Gastrocnemius medialis (tissue), 4 donors: ENCODE measurements around the gene ARHGAP26. TPM values are rescaled to one million over a fixed set of nuclear protein-coding genes. Genes with fewer than 3 reads are reported as not detected.
A peak's percentile ranks its signal among the peaks of the same experiment; 100 is the strongest.

ENCODE experiments used
- ATAC-seq, 2 donors: fragments of 150-250 bp; one replicate each; pipeline ENCODE4 v1.9.1; 2016
- DNase-seq, 2 donors: peaks; one replicate each; pipeline ENCODE4 v3.0.0-alpha.2; 2019
- H3K27ac ChIP-seq, 4 donors: fragments of 200-600 bp; sonication (generic); 1 replicate in 1 of 4; 2 replicates in 3 of 4; pipeline ENCODE4 v1.5.1; 2016 to 2018; ENCODE audit warnings: mild to moderate bottlenecking in 2 of 4, moderate library complexity in 1 of 4
- H3K27me3 ChIP-seq, 3 donors: fragments of 200-600 bp; sonication (generic) in 2 of 3; 1 replicate in 1 of 3; 2 replicates in 2 of 3; pipeline versions ENCODE4 v1.5.1 to v1.6.0; 2016 to 2019; ENCODE audit warnings: mild to moderate bottlenecking in 1 of 3, moderate library complexity in 1 of 3
- H3K36me3 ChIP-seq, 2 donors: fragments of 200-600 bp; sonication (generic) in 1 of 2; one replicate each; pipeline ENCODE4 v1.5.1; 2017 to 2018
- H3K4me1 ChIP-seq, 2 donors: fragments of 200-600 bp; sonication (generic) in 1 of 2; one replicate each; pipeline ENCODE4 v1.5.1; 2016 to 2017; ENCODE audit warnings: mild to moderate bottlenecking in 2 of 2
- H3K4me3 ChIP-seq, 4 donors: fragments of 200-600 bp; sonication (generic) in 3 of 4; 1 replicate in 1 of 4; 2 replicates in 3 of 4; pipeline ENCODE4 v1.5.1; 2016 to 2019; ENCODE audit warnings: mild to moderate bottlenecking in 2 of 4
- H3K9me3 ChIP-seq, 3 donors: fragments of 200-600 bp; sonication (generic) in 2 of 3; 1 replicate in 1 of 3; 2 replicates in 2 of 3; pipeline ENCODE4 v1.5.1; 2016 to 2019
- CTCF ChIP-seq, 5 experiments: fragments of 450-650 bp in 3 of 5; fragments of 200-600 bp in 2 of 5; sonication (generic) in 2 of 5; IDR thresholded peaks in 4 of 5; conservative IDR thresholded peaks in 1 of 5; 1 replicate in 4 of 5; 2 replicates in 1 of 5; pipeline ENCODE4 v1.5.1; 2016 to 2019; ENCODE audit warnings: antibody characterized with exemption in 5 of 5, mild to moderate bottlenecking in 3 of 5, moderate library complexity in 3 of 5
- POLR2A ChIP-seq, 2 donors: fragments of 450-650 bp; IDR thresholded peaks; one replicate each; pipeline ENCODE4 v1.6.1; 2017; ENCODE audit warnings: antibody characterized with exemption in 2 of 2, mild to moderate bottlenecking in 2 of 2, moderate library complexity in 2 of 2
- in situ Hi-C, 4 donors: fragments of 200-750 bp; cut with MboI; loops; one replicate each; pipeline versions ENCODE4 v1.15.0 to v1.8.0; 2017; ENCODE audit warnings: low sequenced_read_pairs in 4 of 4
- intact Hi-C: fragments of 100-400 bp; cut with DNase I; formaldehyde crosslinking; loops from one replicate; pipeline ENCODE4 v1.15.1; 2023; ENCODE audit warnings: low total_unique reads
- total RNA-seq, 4 donors: library from RNA; depleted of rRNA; stranded (reverse); fragments of >200 nt; gene quantifications; one replicate each; pipeline versions ENCODE4 v1.1.0 to v1.2.3, GENCODE V29; 2016

Gene ARHGAP26
- total RNA-seq, 4 donors from 2014 or later: 9.1 to 22.4 (median 13.4) TPM

- Histone ChIP-seq H3K9me3 (no peaks in the 10 kb centered on the region), H3K36me3 (no peaks in the 10 kb centered on the region), H3K4me1 (peaks cover 19 to 20% of the 10 kb centered on the region in 2 donors), H3K27ac (no peak overlapping the region), H3K27me3 (no peaks in the 10 kb centered on the region), H3K4me3 (no peak overlapping the region)
- ATAC-seq (no peak), DNase-seq (no peak)
- in situ Hi-C loops: loop anchor here in 1 of 4 donors (25.0 kb wide), 1 partner anchor 858 kb away; no protein-coding TSS in a partner anchor
- intact Hi-C loops: no loop called here
- TF ChIP-seq POLR2A (IDR thresholded peaks at IDR 0.05) (no peak), CTCF (IDR thresholded peaks at IDR 0.05 in 4 of 5, conservative IDR thresholded peaks at IDR 0.05 in 1 of 5) (no peak)
Measured at GRCh38 chr5:142979636-142980035, 209.5 kb downstream of the ARHGAP26 start.

GRCh38 chr5:142981475-142981874 lies 211.3 kb downstream of the ARHGAP26 start:
- Histone ChIP-seq H3K4me1 (peaks cover 19 to 20% of the 10 kb centered on the region in 2 donors), H3K36me3 (no peaks in the 10 kb centered on the region), H3K9me3 (no peaks in the 10 kb centered on the region), H3K27me3 (no peaks in the 10 kb centered on the region), H3K27ac (peak overlapping the region in 2 of 4 donors; percentile 53 to 58), H3K4me3 (no peak overlapping the region)
- DNase-seq (no peak), ATAC-seq (no peak)
- TF ChIP-seq POLR2A (IDR thresholded peaks at IDR 0.05) (no peak), CTCF (IDR thresholded peaks at IDR 0.05 in 4 of 5, conservative IDR thresholded peaks at IDR 0.05 in 1 of 5) (no peak)
- in situ Hi-C loops: loop anchor here in 1 of 4 donors (25.0 kb wide), 1 partner anchor 856 kb away; no protein-coding TSS in a partner anchor
- intact Hi-C loops: no loop called here

GRCh38 chr5:142981886-142982820 lies 212.0 kb downstream of the ARHGAP26 start:
- peak overlapping the region in 2 of 4 donors; percentile 53 to 58 for H3K27ac ChIP-seq
- no peak overlapping the region for H3K4me3 ChIP-seq
- intact Hi-C loops: no loop called here
- TF ChIP-seq POLR2A (IDR thresholded peaks at IDR 0.05) (no peak), CTCF (IDR thresholded peaks at IDR 0.05 in 4 of 5, conservative IDR thresholded peaks at IDR 0.05 in 1 of 5) (no peak)
- no peaks in the 10 kb centered on the region for H3K9me3 ChIP-seq
- in situ Hi-C loops: loop anchor here in 1 of 4 donors (25.0 kb wide), 1 partner anchor 855 kb away; no protein-coding TSS in a partner anchor
- H3K27me3 ChIP-seq: no peaks in the 10 kb centered on the region
- peaks cover 19 to 20% of the 10 kb centered on the region in 2 donors for H3K4me1 ChIP-seq
- peak; percentile 49 to 67 for ATAC-seq
- peak; percentile 34 to 41 for DNase-seq
- H3K36me3 ChIP-seq: no peaks in the 10 kb centered on the region

- intact Hi-C loops: no loop called here
- Histone ChIP-seq H3K36me3 (no peaks in the 10 kb centered on the region), H3K4me1 (peaks cover 19 to 20% of the 10 kb centered on the region in 2 donors), H3K4me3 (no peak overlapping the region), H3K9me3 (no peaks in the 10 kb centered on the region), H3K27ac (peak overlapping the region in 1 of 4 donors; percentile 3), H3K27me3 (no peaks in the 10 kb centered on the region)
- in situ Hi-C loops: loop anchor here in 1 of 4 donors (25.0 kb wide), 1 partner anchor 854 kb away; no protein-coding TSS in a partner anchor
- DNase-seq (no peak), ATAC-seq (peak in 1 of 2 donors; percentile 30)
- no peak for TF ChIP-seq CTCF (IDR thresholded peaks at IDR 0.05 in 4 of 5, conservative IDR thresholded peaks at IDR 0.05 in 1 of 5)
- TF ChIP-seq POLR2A (IDR thresholded peaks at IDR 0.05): no peak
Measured at GRCh38 chr5:142982821-142983200, 212.6 kb downstream of the ARHGAP26 start.
